SK-N-SH treated with all-trans-retinoic acid at 6 μM for 48 hours (cell line): ENCODE data around the gene PLEKHF1.

Source experiments
- ATAC-seq: fragments of 200-7000 bp; cut with Tn5 transposase; 3 replicates; pipeline ENCODE4 v1.9.1; 2020; ENCODE audit warnings: mild to moderate bottlenecking, moderate library complexity
- ARNTL ChIP-seq: fragments of 450-650 bp; formaldehyde crosslinking; IDR thresholded peaks from 2 replicates; pipeline ENCODE4 v1.5.0; 2020; ENCODE audit warnings: low read depth, mild to moderate bottlenecking, moderate library complexity, borderline replicate concordance
- BACH2 ChIP-seq: fragments of 250-450 bp; sonication (Bioruptor Pico); IDR thresholded peaks from 2 replicates; pipeline ENCODE4 v1.9.0; 2021; ENCODE audit warnings: mild to moderate bottlenecking, borderline replicate concordance
- CREB5 ChIP-seq: fragments of 250-450 bp; sonication (Bioruptor Pico); IDR thresholded peaks from 2 replicates; pipeline ENCODE4 v1.5.1; 2020; ENCODE audit warnings: low read depth, mild to moderate bottlenecking, moderate library complexity
- CSRNP3 ChIP-seq: fragments of 250-450 bp; sonication (Bioruptor Pico); IDR thresholded peaks from 2 replicates; pipeline ENCODE4 v1.5.1; 2021; ENCODE audit warnings: mild to moderate bottlenecking, moderate library complexity
- ESRRG ChIP-seq: fragments of 250-450 bp; sonication (Bioruptor Pico); IDR thresholded peaks from 2 replicates; pipeline ENCODE4 v1.6.1; 2021; ENCODE audit warnings: mild to moderate bottlenecking
- OSR1 ChIP-seq: fragments of 250-450 bp; sonication (Bioruptor Pico); IDR thresholded peaks from 2 replicates; pipeline ENCODE4 v1.8.0; 2022; ENCODE audit warnings: moderate library complexity, mild to moderate bottlenecking, inconsistent platforms
- PATZ1 ChIP-seq: fragments of 250-450 bp; sonication (Bioruptor Pico); IDR thresholded peaks from 2 replicates; pipeline ENCODE4 v1.8.0; 2020; ENCODE audit warnings: mild to moderate bottlenecking, moderate library complexity, borderline replicate concordance
- PPARA ChIP-seq: fragments of 250-450 bp; sonication (Bioruptor Pico); IDR thresholded peaks from 2 replicates; pipeline ENCODE4 v1.5.0; 2020; ENCODE audit warnings: mild to moderate bottlenecking, borderline replicate concordance
- SNAI2 ChIP-seq: fragments of 250-450 bp; sonication (Bioruptor Pico); IDR thresholded peaks from 2 replicates; pipeline ENCODE4 v1.5.0; 2020; ENCODE audit warnings: mild to moderate bottlenecking, moderate library complexity
- TCF4 ChIP-seq: fragments of 250-450 bp; sonication (Bioruptor Pico); IDR thresholded peaks from 2 replicates; pipeline ENCODE4 v1.8.0; 2021; ENCODE audit warnings: mild to moderate bottlenecking, moderate library complexity, borderline replicate concordance
- TOX ChIP-seq: fragments of 250-450 bp; sonication (Bioruptor Pico); IDR thresholded peaks from 2 replicates; pipeline ENCODE4 v1.8.0; 2021; ENCODE audit warnings: mild to moderate bottlenecking, moderate library complexity, borderline replicate concordance
- TSHZ2 ChIP-seq: fragments of 250-450 bp; sonication (Bioruptor Pico); IDR thresholded peaks from 2 replicates; pipeline ENCODE4 v1.5.0; 2020; ENCODE audit warnings: mild to moderate bottlenecking, moderate library complexity
- ZC3H10 ChIP-seq: fragments of 250-450 bp; sonication (Bioruptor Pico); IDR thresholded peaks from 2 replicates; pipeline ENCODE4 v1.5.1; 2021; ENCODE audit warnings: mild to moderate bottlenecking, moderate library complexity
- ZFP3 ChIP-seq: fragments of 250-450 bp; sonication (Bioruptor Pico); IDR thresholded peaks from 2 replicates; pipeline ENCODE4 v1.5.0; 2020; ENCODE audit warnings: mild to moderate bottlenecking, moderate library complexity
- ZFP30 ChIP-seq: fragments of 450-650 bp; formaldehyde crosslinking; IDR thresholded peaks from 2 replicates; pipeline ENCODE4 v1.5.0; 2022; ENCODE audit warnings: mild to moderate bottlenecking, moderate library complexity
- ZNF565 ChIP-seq: fragments of 450-650 bp; formaldehyde crosslinking; conservative IDR thresholded peaks from 2 replicates; pipeline ENCODE4 v1.5.0; 2020; ENCODE audit warnings: low read depth, mild to moderate bottlenecking, moderate library complexity
- ZNF8 ChIP-seq: fragments of 450-650 bp; formaldehyde crosslinking; IDR thresholded peaks from 2 replicates; pipeline ENCODE4 v1.5.0; 2020; ENCODE audit warnings: mild to moderate bottlenecking, moderate library complexity
- TF ChIP-seq, protein P1 (sequence below): fragments of 250-450 bp; sonication (Bioruptor Pico); IDR thresholded peaks from 2 replicates; pipeline ENCODE4 v1.8.0; 2021; ENCODE audit warnings: low read depth, mild to moderate bottlenecking, moderate library complexity, borderline replicate concordance

Gene PLEKHF1

DNA sequence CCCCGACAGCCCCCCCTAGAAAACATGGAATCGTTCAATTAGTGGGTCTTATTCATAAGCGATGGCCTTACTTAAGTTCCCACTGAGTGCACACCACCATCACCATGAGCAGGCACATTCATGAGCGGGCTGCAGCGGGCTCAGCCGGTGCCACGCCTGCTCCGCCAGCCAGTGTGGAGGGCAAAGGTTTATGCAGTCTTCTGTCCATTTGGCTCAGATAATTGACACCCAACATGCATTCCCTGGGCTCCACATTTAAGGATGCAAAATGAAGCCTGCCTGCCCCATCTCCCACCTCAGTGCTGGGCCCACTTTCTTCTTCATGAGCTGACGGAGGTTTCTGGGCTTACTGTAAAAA, 37.7 kb downstream of the PLEKHF1 start:
- ATAC-seq: no peak
- TF ChIP-seq ZFP3 (CRISPR knock-in tag) (no peak), CREB5 (CRISPR knock-in tag) (no peak), OSR1 (no peak), PPARA (CRISPR knock-in tag) (no peak), ESRRG (no peak), ZNF565 (CRISPR knock-in tag) (no peak), ZC3H10 (CRISPR knock-in tag) (no peak)
- TF ChIP-seq, protein P1, sequence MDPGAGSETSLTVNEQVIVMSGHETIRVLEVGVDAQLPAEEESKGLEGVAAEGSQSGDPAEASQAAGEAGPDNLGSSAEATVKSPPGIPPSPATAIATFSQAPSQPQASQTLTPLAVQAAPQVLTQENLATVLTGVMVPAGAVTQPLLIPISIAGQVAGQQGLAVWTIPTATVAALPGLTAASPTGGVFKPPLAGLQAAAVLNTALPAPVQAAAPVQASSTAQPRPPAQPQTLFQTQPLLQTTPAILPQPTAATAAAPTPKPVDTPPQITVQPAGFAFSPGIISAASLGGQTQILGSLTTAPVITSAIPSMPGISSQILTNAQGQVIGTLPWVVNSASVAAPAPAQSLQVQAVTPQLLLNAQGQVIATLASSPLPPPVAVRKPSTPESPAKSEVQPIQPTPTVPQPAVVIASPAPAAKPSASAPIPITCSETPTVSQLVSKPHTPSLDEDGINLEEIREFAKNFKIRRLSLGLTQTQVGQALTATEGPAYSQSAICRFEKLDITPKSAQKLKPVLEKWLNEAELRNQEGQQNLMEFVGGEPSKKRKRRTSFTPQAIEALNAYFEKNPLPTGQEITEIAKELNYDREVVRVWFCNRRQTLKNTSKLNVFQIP (CRISPR knock-in tag): no peak

- ATAC-seq: no peak
- TF ChIP-seq OSR1: no peak
- TF ChIP-seq TSHZ2 (CRISPR knock-in tag): no peak
- TF ChIP-seq CSRNP3 (CRISPR knock-in tag): no peak
- TF ChIP-seq PATZ1 (CRISPR knock-in tag): no peak
- no peak for TF ChIP-seq CREB5 (CRISPR knock-in tag)
- no peak for TF ChIP-seq TOX (CRISPR knock-in tag)
- no peak for TF ChIP-seq ZNF565 (CRISPR knock-in tag)
- no peak for TF ChIP-seq BACH2 (CRISPR knock-in tag)
- no peak for TF ChIP-seq PPARA (CRISPR knock-in tag)
- no peak for TF ChIP-seq ZNF8 (CRISPR knock-in tag)
- no peak for TF ChIP-seq SNAI2 (CRISPR knock-in tag)
Observed at GRCh38 chr19:29704562-29705558, 39.6 kb downstream of the PLEKHF1 start.

DNA sequence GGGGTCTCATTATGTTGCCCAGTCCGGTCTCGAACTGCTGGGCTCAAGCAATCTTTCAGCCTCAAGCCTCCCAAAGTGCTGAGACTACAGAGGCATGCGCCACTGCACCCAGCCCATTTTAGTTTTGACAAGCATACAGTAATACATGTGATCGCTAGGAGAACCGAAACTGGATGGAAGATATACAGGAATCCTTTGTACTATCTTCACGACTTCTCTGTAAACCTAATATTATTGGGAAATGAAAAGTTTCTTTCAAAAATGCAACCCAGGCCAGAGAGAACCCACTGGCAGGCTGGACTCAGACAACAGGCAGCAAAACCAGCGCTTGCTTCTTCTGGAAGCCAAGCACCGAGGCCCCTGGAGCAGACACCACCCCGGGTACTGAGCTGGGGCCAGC, 40.4 kb downstream of the PLEKHF1 start:
- TF ChIP-seq ZC3H10 (CRISPR knock-in tag) (no peak), TCF4 (CRISPR knock-in tag) (no peak), ZNF8 (CRISPR knock-in tag) (no peak), CREB5 (CRISPR knock-in tag) (no peak), ARNTL (CRISPR knock-in tag) (no peak), ZFP30 (no peak), BACH2 (CRISPR knock-in tag) (no peak), PPARA (CRISPR knock-in tag) (no peak), ZFP3 (CRISPR knock-in tag) (no peak), ESRRG (no peak), ZNF565 (CRISPR knock-in tag) (no peak)
- TF ChIP-seq, protein P1 (CRISPR knock-in tag): no peak
- TF ChIP-seq, all 23 proteins: peak for 0
- no peak for ATAC-seq
